HG02840 (cell line): ENCODE measurements around the gene PRMT7.

Experiments used
- ATAC-seq: cut with Tn5 transposase; IDR thresholded peaks from one replicate; pipeline ENCODE4 v1.9.1; 2021; ENCODE audit warnings: mild to moderate bottlenecking, moderate library complexity, moderate number of reproducible peaks; ENCODE audit not compliant: unreplicated experiment, low FRiP score

Gene PRMT7

GRCh38 chr16:68345958-68346635, 35.3 kb downstream of the PRMT7 start:
- ATAC-seq = no peak

GRCh38 chr16:68346892-68347480, 36.2 kb downstream of the PRMT7 start:
- no peak for ATAC-seq

GRCh38 chr16:68347605-68348004, 36.8 kb downstream of the PRMT7 start:
- ATAC-seq = no peak

- no peak for ATAC-seq
Measured at GRCh38 chr16:68348639-68349445, 38.0 kb downstream of the PRMT7 start.

GRCh38 chr16:68349838-68350410, 39.1 kb downstream of the PRMT7 start:
- ATAC-seq = no peak

- ATAC-seq = no peak
Measured at GRCh38 chr16:68350813-68351350, 40.1 kb downstream of the PRMT7 start.

- ATAC-seq = no peak
Measured at GRCh38 chr16:68351463-68351862, 40.6 kb downstream of the PRMT7 start.

- ATAC-seq = no peak
Measured at GRCh38 chr16:68351991-68352431, 41.2 kb downstream of the PRMT7 start.

GRCh38 chr16:68353366-68353765, 42.5 kb downstream of the PRMT7 start:
- no peak for ATAC-seq

- no peak for ATAC-seq
Measured at GRCh38 chr16:68354816-68355215, 44.0 kb downstream of the PRMT7 start.

GRCh38 chr16:68355447-68356248, 44.8 kb downstream of the PRMT7 start:
- no peak for ATAC-seq

GRCh38 chr16:68356249-68356918, 45.6 kb downstream of the PRMT7 start:
- peak; percentile 70 for ATAC-seq

GRCh38 chr16:68356919-68357286, 46.1 kb downstream of the PRMT7 start:
- ATAC-seq = no peak

- ATAC-seq = no peak
Measured at GRCh38 chr16:68357521-68357922, 46.7 kb downstream of the PRMT7 start.

GRCh38 chr16:68357923-68358322, 47.1 kb downstream of the PRMT7 start:
- ATAC-seq = no peak

GRCh38 chr16:68358951-68359350, 48.1 kb downstream of the PRMT7 start:
- ATAC-seq = no peak

- no peak for ATAC-seq
Measured at GRCh38 chr16:68359398-68360191, 48.8 kb downstream of the PRMT7 start.

- ATAC-seq = no peak
Measured at GRCh38 chr16:68360547-68360946, 49.7 kb downstream of the PRMT7 start.

- no peak for ATAC-seq
Measured at GRCh38 chr16:68360956-68361355, 50.1 kb downstream of the PRMT7 start.
